A673 (cell line): ENCODE results near the gene CCDC33. TPM values are rescaled to one million over a fixed set of nuclear protein-coding genes. Genes with fewer than 3 reads are reported as not detected.

Experiments used
- BruUV-seq: library from RNA; stranded (reverse); fragments of 400-500 nt; replicated peaks from 2 replicates; lab custom pipeline; 2021; lab: Mats Ljungman, UMichigan
- CTCF ChIA-PET: fragments of 300-600 bp; sonication (Branson Sonifier 250); formaldehyde crosslinking; loops from one replicate; lab custom pipeline; 2022; ENCODE audit warnings: antibody characterized with exemption; lab: Charles Lee
- POLR2A ChIA-PET: fragments of 300-600 bp; sonication (Branson Sonifier 250); formaldehyde crosslinking; loops from one replicate; lab custom pipeline; 2022; ENCODE audit warnings: antibody characterized with exemption; ENCODE audit not compliant: low non-redundant PET; lab: Charles Lee
- DNase-seq: peaks from one replicate; pipeline ENCODE4 v3.0.0-alpha.2; 2015; ENCODE audit warnings: low spot score
- H3K27ac ChIP-seq: fragments of 200-600 bp; sonication (generic); 2 replicates; pipeline ENCODE4 v1.5.1; 2016; ENCODE audit warnings: mixed run types, low read depth, mild to moderate bottlenecking, mixed read lengths, antibody characterized with exemption, low read length; ENCODE audit not compliant: poor library complexity, severe bottlenecking
- H3K27me3 ChIP-seq: fragments of 200-600 bp; sonication (generic); replicated peaks from 2 replicates; pipeline ENCODE4 v1.6.1; 2017; ENCODE audit warnings: mixed run types, low read depth, mild to moderate bottlenecking, mixed read lengths, antibody characterized with exemption, low read length; ENCODE audit not compliant: insufficient read depth, poor library complexity
- H3K36me3 ChIP-seq: fragments of 200-600 bp; sonication (generic); 2 replicates; pipeline ENCODE4 v1.6.1; 2016; ENCODE audit warnings: mixed run types, mild to moderate bottlenecking, mixed read lengths, antibody characterized with exemption, low read length; ENCODE audit not compliant: insufficient read depth, poor library complexity, severe bottlenecking
- H3K4me1 ChIP-seq: fragments of 200-600 bp; sonication (generic); 2 replicates; pipeline ENCODE4 v1.6.1; 2017; ENCODE audit warnings: mixed run types, mild to moderate bottlenecking, mixed read lengths, antibody characterized with exemption, low read length; ENCODE audit not compliant: insufficient read depth, poor library complexity, severe bottlenecking
- H3K4me3 ChIP-seq: fragments of 200-600 bp; sonication (generic); 2 replicates; pipeline ENCODE4 v1.5.1; 2016; ENCODE audit warnings: low read depth, mixed run types, mild to moderate bottlenecking, mixed read lengths, low read length; ENCODE audit not compliant: poor library complexity, severe bottlenecking
- H3K9me3 ChIP-seq: fragments of 200-600 bp; sonication (generic); 2 replicates; pipeline ENCODE4 v1.6.1; 2016; ENCODE audit warnings: mixed run types, low read depth, mild to moderate bottlenecking, mixed read lengths, antibody characterized with exemption, low read length; ENCODE audit not compliant: poor library complexity, severe bottlenecking
- EZH2 ChIP-seq: fragments of 200-600 bp; sonication (generic); IDR thresholded peaks from 2 replicates; pipeline ENCODE4 v1.6.1; 2017; ENCODE audit warnings: borderline replicate concordance, low read depth, mild to moderate bottlenecking, mixed read lengths, antibody characterized with exemption, low read length; ENCODE audit not compliant: poor library complexity, severe bottlenecking
- intact Hi-C: fragments of 100-400 bp; cut with micrococcal nuclease; formaldehyde crosslinking; loops from one replicate; pipeline ENCODE4 v1.10.0; 2022; ENCODE audit not compliant: unreplicated experiment
- total RNA-seq: library from RNA; stranded (reverse); gene quantifications from 2 replicates; pipeline ENCODE4 v1.2.3, GENCODE V29; 2021
- TF ChIP-seq, protein P1 (sequence below): fragments of 300-800, 200-600 bp; sonication (generic); conservative IDR thresholded peaks from 2 replicates; pipeline ENCODE4 v1.5.1; 2017; ENCODE audit warnings: low read depth, mild to moderate bottlenecking, antibody characterized with exemption, low read length, moderate library complexity, mixed read lengths

The CCDC33 gene
- total RNA-seq, 1 experiment from 2014 or later: not detected

DNA sequence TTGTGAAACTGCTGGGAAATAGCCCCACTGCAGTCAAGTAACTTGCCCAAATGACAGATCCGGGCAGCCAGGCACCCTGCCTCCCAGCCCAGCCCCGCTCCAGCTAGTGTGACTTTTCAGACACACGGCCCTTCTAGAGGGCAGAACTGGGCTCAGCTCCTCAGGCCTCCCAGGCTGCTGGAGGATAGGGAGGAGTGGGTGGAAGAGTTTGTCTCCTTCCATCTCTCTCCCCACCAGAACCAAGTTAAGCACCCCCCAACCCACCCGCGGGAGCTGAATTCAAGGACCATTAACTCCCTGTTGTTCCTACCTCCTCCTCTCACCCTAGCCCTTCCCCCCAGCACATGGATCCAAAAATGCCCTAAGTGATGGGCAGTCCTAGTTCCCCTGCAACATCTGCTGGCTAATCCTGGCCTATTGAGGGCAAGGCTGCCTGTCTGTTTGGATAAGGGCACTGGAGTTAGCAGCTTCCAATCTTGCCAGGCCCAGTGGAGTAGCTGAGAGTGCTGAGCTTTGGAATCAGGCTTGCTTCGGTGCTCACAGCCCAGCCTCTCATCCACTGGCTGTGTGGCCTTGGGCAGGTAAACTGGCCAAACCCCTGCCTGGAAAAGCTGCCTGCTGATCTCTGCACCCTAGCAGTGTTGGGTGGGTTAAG is 3.1 kb downstream of the CCDC33 start:
- BruUV-seq: no TSS peak
- DNase-seq: no peak
- TF ChIP-seq, protein P1, sequence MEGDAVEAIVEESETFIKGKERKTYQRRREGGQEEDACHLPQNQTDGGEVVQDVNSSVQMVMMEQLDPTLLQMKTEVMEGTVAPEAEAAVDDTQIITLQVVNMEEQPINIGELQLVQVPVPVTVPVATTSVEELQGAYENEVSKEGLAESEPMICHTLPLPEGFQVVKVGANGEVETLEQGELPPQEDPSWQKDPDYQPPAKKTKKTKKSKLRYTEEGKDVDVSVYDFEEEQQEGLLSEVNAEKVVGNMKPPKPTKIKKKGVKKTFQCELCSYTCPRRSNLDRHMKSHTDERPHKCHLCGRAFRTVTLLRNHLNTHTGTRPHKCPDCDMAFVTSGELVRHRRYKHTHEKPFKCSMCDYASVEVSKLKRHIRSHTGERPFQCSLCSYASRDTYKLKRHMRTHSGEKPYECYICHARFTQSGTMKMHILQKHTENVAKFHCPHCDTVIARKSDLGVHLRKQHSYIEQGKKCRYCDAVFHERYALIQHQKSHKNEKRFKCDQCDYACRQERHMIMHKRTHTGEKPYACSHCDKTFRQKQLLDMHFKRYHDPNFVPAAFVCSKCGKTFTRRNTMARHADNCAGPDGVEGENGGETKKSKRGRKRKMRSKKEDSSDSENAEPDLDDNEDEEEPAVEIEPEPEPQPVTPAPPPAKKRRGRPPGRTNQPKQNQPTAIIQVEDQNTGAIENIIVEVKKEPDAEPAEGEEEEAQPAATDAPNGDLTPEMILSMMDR: no peak
- TF ChIP-seq EZH2: no peak
- intact Hi-C loops: no loop called here
- Histone ChIP-seq H3K9me3 (no peaks in the 10 kb centered on the region), H3K4me1 (peaks cover 47% of the 10 kb centered on the region), H3K27ac (peak overlapping the region; percentile 55), H3K27me3 (no peaks in the 10 kb centered on the region), H3K4me3 (no peak overlapping the region), H3K36me3 (no peaks in the 10 kb centered on the region)
- ChIA-PET POLR2A (interaction anchor here (0.5 to 0.7 kb wide), 2 partner anchors 11 to 14 kb away, joined by 5 to 11 read pairs; no protein-coding TSS in a partner anchor), CTCF (interaction anchor here (1.1 to 1.4 kb wide), 2 partner anchors 10 to 69 kb away, joined by 3 to 6 read pairs; no protein-coding TSS in a partner anchor)

GRCh38 chr15:74240002-74240568 is 4.0 kb downstream of the CCDC33 start:
- no TSS peak for BruUV-seq
- intact Hi-C loops: no loop called here
- TF ChIP-seq, protein P1: peak; percentile 75
- no peak for TF ChIP-seq EZH2
- H3K27me3 ChIP-seq: no peaks in the 10 kb centered on the region
- ChIA-PET CTCF (interaction anchor here (0.6 to 1.4 kb wide), 7 partner anchors 11 to 334 kb away, joined by 3 to 11 read pairs (median 6); no protein-coding TSS in a partner anchor), POLR2A (interaction anchor here (0.5 kb wide), 1 partner anchor 14 kb away, joined by 11 read pairs; no protein-coding TSS in a partner anchor)
- no peaks in the 10 kb centered on the region for H3K36me3 ChIP-seq
- peak overlapping the region; percentile 56 for H3K27ac ChIP-seq
- H3K4me3 ChIP-seq: no peak overlapping the region
- H3K4me1 ChIP-seq: peaks cover 48% of the 10 kb centered on the region
- peak; percentile 97 for DNase-seq
- no peaks in the 10 kb centered on the region for H3K9me3 ChIP-seq

DNA sequence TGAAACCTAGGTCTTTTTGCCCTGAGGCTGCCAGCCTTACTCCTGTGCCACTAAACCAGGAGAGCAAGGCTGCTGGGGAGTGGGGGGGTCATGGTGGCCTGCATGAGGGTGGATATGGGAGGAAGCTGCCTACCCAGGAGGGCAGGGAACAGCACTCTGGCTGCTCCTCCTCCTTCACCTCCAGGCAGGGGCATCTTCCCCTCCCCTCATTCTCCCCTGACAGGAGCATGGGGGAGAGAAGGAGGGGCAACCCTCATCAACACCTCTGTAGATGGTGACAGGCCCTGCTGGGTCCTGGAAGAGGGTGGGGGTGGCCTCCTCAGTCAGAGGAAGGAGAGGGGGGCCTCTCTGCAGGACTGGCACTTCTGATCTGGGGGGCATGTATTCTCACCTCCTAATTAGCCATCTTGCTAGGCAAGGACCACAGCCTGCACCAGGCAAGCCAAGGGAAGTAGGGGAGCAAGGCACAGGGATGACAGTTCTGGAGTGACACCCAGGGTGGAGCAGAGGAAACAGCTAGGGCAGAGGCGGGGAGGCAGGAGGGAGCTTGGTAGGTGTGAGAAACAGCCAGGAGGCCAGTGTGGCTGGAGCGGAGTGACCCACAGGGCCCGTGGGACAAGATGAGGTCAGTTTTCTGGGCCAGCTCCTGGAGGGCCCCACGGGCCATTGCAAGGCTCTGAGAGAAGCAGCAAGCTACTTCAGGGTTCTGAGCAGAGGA is 4.9 kb downstream of the CCDC33 start:
- ChIA-PET CTCF (no interaction called here), POLR2A (interaction anchor here (0.6 kb wide), 1 partner anchor 8 kb away, joined by 4 read pairs; no protein-coding TSS in a partner anchor)
- no peak for TF ChIP-seq EZH2
- TF ChIP-seq, protein P1: no peak
- no peaks in the 10 kb centered on the region for H3K9me3 ChIP-seq
- intact Hi-C loops: no loop called here
- no peak overlapping the region for H3K4me3 ChIP-seq
- peak overlapping the region; percentile 56 for H3K27ac ChIP-seq
- DNase-seq: no peak
- peaks cover 55% of the 10 kb centered on the region for H3K4me1 ChIP-seq
- H3K27me3 ChIP-seq: no peaks in the 10 kb centered on the region
- BruUV-seq: no TSS peak
- H3K36me3 ChIP-seq: no peaks in the 10 kb centered on the region
